SK-N-MC (cell line): ENCODE results near the gene KLHL20.

ENCODE experiments used
- EZH2 ChIP-seq: fragments of 200-600 bp; sonication (generic); IDR thresholded peaks from one replicate; pipeline ENCODE4 v1.6.1; 2017; ENCODE audit warnings: antibody characterized with exemption
- POLR2AphosphoS5 ChIP-seq: IDR thresholded peaks from 2 replicates; pipeline ENCODE4 v1.6.1; 2012; ENCODE audit warnings: mild to moderate bottlenecking, low read depth, low read length, borderline replicate concordance

DNA sequence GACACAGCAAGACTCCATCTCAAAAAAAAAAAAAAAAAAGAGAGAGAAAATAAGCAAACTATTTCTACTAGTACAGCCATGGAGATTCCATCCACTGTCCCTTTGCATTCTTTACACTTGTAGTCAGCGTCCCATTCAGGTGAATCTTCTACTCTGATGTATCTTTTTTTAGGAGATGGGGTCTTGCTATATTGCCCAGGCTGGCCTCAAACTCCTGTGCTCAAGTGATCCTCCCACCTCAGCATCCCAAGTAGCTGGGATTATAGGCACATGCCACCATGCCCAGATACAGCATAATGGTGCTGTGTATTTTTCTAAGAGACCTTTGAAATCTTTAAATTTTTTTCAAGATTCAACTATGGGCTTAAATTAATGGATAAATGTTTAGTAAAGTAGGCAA, 118.0 kb downstream of the KLHL20 start:
- TF ChIP-seq POLR2AphosphoS5 (no peak), EZH2 (no peak)
